Activated B cell treated with CpG ODN at 0.5 μM for 24 hours (primary cell): ENCODE data around the gene SHLD1. TPM values are rescaled to one million over a fixed set of nuclear protein-coding genes. Genes with fewer than 3 reads are reported as not detected.

ENCODE experiments used
- ATAC-seq: fragments of 200-7000 bp; cut with Tn5 transposase; one replicate; pipeline ENCODE4 v1.10.0; 2021; ENCODE audit warnings: low read depth, mild to moderate bottlenecking, moderate library complexity
- CTCF ChIA-PET: fragments of 350-600 bp; sonication (Branson Sonifier 250); formaldehyde crosslinking; loops from one replicate; lab custom pipeline; 2021; ENCODE audit warnings: antibody characterized with exemption; lab: Charles Lee
- POLR2A ChIA-PET: fragments of 350-600 bp; sonication (Branson Sonifier 250); formaldehyde crosslinking; loops from one replicate; lab custom pipeline; 2021; ENCODE audit warnings: antibody characterized with exemption; lab: Charles Lee
- DNase-seq: peaks from one replicate; pipeline ENCODE4 v3.0.0; 2022
- H3K27ac Mint-ChIP-seq: one replicate; pipeline ENCODE4 v1.8.0; 2020; ENCODE audit warnings: mixed read lengths
- H3K27me3 Mint-ChIP-seq: one replicate; pipeline ENCODE4 v1.8.0; 2021; ENCODE audit warnings: mixed read lengths
- H3K36me3 Mint-ChIP-seq: one replicate; pipeline ENCODE4 v1.8.0; 2021; ENCODE audit warnings: low read depth, mixed read lengths
- H3K4me1 Mint-ChIP-seq: one replicate; pipeline ENCODE4 v1.8.0; 2021; ENCODE audit warnings: mixed read lengths
- H3K4me3 Mint-ChIP-seq: one replicate; pipeline ENCODE4 v1.8.0; 2020; ENCODE audit warnings: mild to moderate bottlenecking, mixed read lengths
- H3K9me3 Mint-ChIP-seq: one replicate; pipeline ENCODE4 v1.8.0; 2020; ENCODE audit warnings: mixed read lengths
- intact Hi-C: fragments of 100-400 bp; cut with micrococcal nuclease; formaldehyde crosslinking; loops from one replicate; pipeline ENCODE4 v1.15.1; 2024
- total RNA-seq: library from RNA; stranded (reverse); gene quantifications from 2 replicates; pipeline ENCODE4 v1.2.3, GENCODE V29; 2022
- TF ChIP-seq, protein P1 (sequence below): fragments of 200-600 bp; IDR thresholded peaks from one replicate; pipeline ENCODE4 v1.8.0; 2022; ENCODE audit warnings: antibody characterized with exemption, mild to moderate bottlenecking

The SHLD1 gene
- total RNA-seq, 1 donor from 2014 or later = 15.0 TPM

DNA sequence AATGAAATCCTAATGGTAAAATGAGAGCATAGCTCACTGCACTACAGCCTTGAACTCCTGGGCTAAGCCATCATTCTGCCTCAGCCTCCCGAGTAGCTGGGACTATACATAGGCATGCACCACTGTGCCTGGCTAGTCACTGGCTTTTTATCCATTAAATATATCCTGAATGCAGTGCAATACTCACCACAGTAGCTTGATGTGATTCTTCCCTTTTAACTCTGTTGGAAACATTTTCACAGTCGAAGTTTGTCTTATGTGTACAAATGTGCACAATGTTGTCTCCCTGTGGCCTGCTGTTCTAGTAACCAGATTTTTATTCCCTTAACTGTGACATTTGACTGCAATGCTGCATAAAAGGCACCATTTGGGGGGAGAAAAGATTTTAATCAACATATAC lies 143.4 kb downstream of the SHLD1 start:
- ChIA-PET CTCF (no interaction called here), POLR2A (no interaction called here)
- H3K4me3 Mint-ChIP-seq = no peak overlapping the region
- TF ChIP-seq, protein P1, sequence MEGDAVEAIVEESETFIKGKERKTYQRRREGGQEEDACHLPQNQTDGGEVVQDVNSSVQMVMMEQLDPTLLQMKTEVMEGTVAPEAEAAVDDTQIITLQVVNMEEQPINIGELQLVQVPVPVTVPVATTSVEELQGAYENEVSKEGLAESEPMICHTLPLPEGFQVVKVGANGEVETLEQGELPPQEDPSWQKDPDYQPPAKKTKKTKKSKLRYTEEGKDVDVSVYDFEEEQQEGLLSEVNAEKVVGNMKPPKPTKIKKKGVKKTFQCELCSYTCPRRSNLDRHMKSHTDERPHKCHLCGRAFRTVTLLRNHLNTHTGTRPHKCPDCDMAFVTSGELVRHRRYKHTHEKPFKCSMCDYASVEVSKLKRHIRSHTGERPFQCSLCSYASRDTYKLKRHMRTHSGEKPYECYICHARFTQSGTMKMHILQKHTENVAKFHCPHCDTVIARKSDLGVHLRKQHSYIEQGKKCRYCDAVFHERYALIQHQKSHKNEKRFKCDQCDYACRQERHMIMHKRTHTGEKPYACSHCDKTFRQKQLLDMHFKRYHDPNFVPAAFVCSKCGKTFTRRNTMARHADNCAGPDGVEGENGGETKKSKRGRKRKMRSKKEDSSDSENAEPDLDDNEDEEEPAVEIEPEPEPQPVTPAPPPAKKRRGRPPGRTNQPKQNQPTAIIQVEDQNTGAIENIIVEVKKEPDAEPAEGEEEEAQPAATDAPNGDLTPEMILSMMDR = no peak
- no peaks in the 10 kb centered on the region for H3K9me3 Mint-ChIP-seq
- DNase-seq (no peak), ATAC-seq (no peak)
- intact Hi-C loops = no loop called here
- no peaks in the 10 kb centered on the region for H3K36me3 Mint-ChIP-seq
- no peaks in the 10 kb centered on the region for H3K4me1 Mint-ChIP-seq
- H3K27me3 Mint-ChIP-seq = peaks cover 32% of the 10 kb centered on the region
- H3K27ac Mint-ChIP-seq = no peak overlapping the region

DNA sequence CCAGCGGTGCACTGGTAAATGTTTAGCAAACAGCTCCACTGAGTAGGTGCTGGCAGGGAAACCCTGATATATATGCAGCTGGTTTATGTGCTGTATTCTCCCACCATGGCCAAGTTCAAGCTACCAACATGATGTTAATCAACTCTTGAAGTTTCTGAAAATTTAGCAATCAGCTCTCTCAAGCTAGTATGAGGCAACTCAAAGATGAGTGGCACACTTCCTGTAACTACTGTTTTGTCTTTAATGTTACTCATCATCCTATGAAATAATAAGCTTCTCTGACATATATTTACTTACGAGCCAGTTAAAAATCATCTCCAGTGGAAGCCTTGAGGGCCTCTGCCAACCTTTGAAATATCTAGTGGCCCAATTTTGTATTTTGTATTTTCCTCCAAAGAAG lies 145.4 kb downstream of the SHLD1 start:
- DNase-seq = no peak
- H3K27ac Mint-ChIP-seq = no peak overlapping the region
- no peak overlapping the region for H3K4me3 Mint-ChIP-seq
- H3K9me3 Mint-ChIP-seq = no peaks in the 10 kb centered on the region
- TF ChIP-seq, protein P1 = no peak
- CTCF ChIA-PET = no interaction called here
- POLR2A ChIA-PET = no interaction called here
- intact Hi-C loops = no loop called here
- no peak for ATAC-seq
- H3K36me3 Mint-ChIP-seq = no peaks in the 10 kb centered on the region
- H3K4me1 Mint-ChIP-seq = no peaks in the 10 kb centered on the region
- H3K27me3 Mint-ChIP-seq = peaks cover 32% of the 10 kb centered on the region

DNA sequence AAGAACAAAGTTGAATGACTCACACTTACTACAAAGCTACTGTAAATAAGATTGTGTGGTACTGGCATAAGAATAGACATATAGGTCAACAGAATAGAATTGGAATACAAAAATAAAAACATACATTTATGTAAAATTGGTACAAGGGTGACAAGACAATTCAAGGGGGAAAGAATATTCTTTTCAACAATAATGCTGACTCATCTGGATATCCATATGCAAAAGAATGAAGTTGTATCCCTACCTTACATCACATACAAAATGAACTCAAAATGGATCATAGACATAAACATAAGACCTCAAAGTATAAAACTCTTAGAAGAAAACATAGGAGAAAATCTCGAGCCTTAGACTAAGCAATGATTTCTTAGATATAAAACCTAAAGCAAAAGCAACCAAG lies 149.2 kb downstream of the SHLD1 start:
- no peak for ATAC-seq
- no peak for DNase-seq
- TF ChIP-seq, protein P1 = no peak
- Mint-ChIP-seq H3K27ac (no peak overlapping the region), H3K27me3 (peaks cover 29% of the 10 kb centered on the region), H3K36me3 (no peaks in the 10 kb centered on the region), H3K9me3 (no peaks in the 10 kb centered on the region), H3K4me1 (no peaks in the 10 kb centered on the region), H3K4me3 (no peak overlapping the region)
- CTCF ChIA-PET = no interaction called here
- intact Hi-C loops = no loop called here
- POLR2A ChIA-PET = no interaction called here

DNA sequence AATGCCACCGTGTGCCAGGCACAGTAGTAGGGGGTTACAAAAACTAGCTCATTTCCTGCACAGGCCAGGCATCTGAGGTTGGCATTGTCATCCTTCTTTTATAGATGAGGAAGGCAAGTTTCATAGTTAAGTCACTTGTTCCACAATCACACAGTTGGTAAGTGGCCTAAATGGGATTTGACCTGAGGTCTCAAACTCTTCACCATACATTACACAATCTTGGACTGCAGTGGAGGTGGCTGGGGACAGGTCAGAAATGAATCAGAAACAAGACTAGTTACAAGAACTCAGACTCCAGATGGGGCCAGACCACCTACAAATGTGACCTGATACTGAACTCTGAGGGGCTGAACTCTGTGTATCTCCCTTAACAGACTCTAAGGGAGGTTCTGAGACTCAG lies 150.7 kb downstream of the SHLD1 start:
- CTCF ChIA-PET = no interaction called here
- TF ChIP-seq, protein P1 = no peak
- H3K9me3 Mint-ChIP-seq = no peaks in the 10 kb centered on the region
- H3K36me3 Mint-ChIP-seq = no peaks in the 10 kb centered on the region
- no peak overlapping the region for H3K4me3 Mint-ChIP-seq
- ATAC-seq (no peak), DNase-seq (no peak)
- POLR2A ChIA-PET = no interaction called here
- intact Hi-C loops = no loop called here
- H3K27me3 Mint-ChIP-seq = peaks cover 25% of the 10 kb centered on the region
- H3K4me1 Mint-ChIP-seq = no peaks in the 10 kb centered on the region
- no peak overlapping the region for H3K27ac Mint-ChIP-seq

DNA sequence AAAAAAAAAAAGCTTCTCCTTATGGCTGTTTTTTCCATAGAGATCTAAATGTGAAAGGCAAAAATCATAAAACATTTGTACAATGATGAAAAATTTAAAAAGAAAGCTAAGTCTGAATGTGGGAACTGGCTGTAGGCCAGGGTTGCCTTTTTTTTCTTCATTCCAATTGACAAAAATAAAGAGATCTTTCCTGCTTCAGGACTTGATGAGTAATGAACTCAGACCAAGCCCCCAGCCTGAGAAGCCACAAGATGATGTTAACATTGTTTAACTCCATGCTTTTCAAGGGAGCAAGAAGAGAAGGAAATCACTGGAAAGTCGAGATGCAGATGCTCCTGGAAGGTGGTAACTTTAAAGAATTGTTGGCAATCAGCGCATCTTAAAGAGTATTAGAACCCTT lies 158.8 kb downstream of the SHLD1 start:
- ATAC-seq (no peak), DNase-seq (no peak)
- Mint-ChIP-seq H3K27ac (no peak overlapping the region), H3K4me1 (peaks cover 11% of the 10 kb centered on the region), H3K4me3 (no peak overlapping the region), H3K27me3 (peaks cover 53% of the 10 kb centered on the region), H3K36me3 (no peaks in the 10 kb centered on the region), H3K9me3 (no peaks in the 10 kb centered on the region)
- intact Hi-C loops = no loop called here
- POLR2A ChIA-PET = no interaction called here
- CTCF ChIA-PET = no interaction called here
- TF ChIP-seq, protein P1 = no peak
